GM18498 (cell line): Measurements from ENCODE around the gene GHRH.

Experiments used
- ATAC-seq: cut with Tn5 transposase; IDR thresholded peaks from one replicate; pipeline ENCODE4 v1.9.1; 2021; ENCODE audit warnings: mild to moderate bottlenecking, moderate library complexity; ENCODE audit not compliant: unreplicated experiment

GHRH gene

DNA sequence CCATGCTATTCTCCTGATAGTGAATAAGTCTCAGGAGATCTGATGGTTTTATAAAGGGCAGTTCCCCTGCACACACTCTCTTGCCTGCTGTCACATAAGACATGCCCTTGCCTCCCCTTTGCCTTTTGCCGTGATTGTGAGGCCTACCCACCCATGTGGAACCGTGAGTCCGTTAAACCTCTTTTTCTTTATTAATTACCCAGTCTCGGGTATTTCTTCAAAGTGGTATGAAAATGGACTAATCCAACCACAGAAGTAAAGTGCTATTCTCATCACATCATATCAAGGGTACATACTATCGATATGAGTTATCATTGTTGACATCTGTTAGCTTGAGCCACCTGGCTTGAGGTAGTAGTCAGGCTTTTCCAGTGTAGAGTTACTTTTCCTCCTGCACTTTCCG, 30.1 kb upstream of the GHRH start:
- ATAC-seq, result no peak

- no peak for ATAC-seq
Measured at GRCh38 chr20:37290158-37290810, 28.7 kb upstream of the GHRH start.

DNA sequence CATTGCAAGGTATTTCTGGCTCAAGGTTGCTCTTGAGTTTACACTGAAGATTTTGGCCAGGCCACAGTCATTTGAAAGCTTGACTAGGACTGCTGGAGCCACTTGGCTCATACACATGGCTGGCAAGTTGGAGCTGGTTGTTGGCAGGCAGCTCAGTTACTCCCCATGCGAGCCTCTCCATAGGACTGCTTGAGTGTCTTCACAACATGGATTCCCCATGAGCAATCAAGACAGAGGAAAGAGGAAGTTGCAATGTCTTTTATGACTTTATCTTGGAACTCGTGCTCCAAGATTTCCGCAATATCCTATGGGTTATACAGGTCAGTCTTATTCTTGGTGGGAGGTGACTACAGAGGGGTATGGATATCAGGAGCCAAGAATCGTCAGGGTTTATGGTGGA, 26.5 kb upstream of the GHRH start:
- ATAC-seq, result no peak

GRCh38 chr20:37285664-37286374, 24.2 kb upstream of the GHRH start:
- ATAC-seq, result no peak

DNA sequence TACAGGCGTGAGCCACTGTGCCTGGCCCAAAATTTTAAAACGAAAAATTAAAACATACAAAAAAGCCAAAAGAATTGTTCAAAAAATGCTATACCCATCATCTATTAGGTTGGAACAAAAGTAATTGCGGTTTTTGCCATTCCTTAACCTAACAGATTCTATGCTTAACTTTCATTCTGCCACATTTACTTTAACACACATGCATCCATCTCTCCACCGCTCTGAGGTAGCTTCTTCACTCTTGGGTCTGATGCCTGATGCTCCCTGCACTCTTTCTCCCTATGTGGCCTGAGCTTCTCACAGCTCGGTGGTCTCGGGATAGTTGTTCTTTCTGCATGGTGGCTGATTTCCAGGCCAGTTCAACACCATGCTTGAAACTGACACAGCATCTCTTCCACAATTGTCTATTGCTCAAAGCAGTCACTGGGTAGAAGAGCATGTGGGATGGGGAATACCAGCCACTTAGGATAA, 23.1 kb upstream of the GHRH start:
- no peak for ATAC-seq

DNA sequence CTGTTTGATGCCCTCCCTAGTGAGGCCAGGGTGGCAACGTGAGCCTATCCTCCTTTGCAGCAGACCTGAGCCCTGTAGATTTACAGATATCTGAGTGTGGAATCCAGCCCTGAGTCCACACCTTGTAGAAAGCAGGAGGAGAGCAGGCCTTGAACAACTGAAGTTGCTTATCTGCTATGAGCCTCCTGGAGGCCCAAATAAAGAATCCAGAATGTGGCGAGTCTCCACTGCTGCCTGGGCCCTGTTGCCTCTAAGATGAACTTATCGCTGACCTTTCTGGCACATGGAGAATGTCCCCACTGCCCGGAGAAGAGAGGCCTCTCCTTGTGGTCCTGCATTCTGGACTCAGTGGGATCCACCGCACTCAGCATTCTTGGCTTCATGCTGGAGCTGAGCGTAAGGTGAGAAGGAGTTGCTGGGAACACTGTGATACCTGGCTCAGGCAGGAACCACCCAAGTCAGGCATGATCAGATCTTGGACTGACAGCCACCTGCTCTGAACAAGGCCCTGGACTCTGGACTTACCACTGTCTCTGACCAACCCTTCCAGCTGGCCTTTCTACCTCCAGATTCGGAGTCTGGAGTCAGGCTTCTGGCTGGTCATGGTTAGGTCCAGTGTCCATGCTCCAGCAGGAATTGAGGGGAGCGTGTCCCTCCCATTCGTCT, 22.0 kb upstream of the GHRH start:
- ATAC-seq, result no peak

- no peak for ATAC-seq
Measured at GRCh38 chr20:37282556-37282955, 20.9 kb upstream of the GHRH start.

DNA sequence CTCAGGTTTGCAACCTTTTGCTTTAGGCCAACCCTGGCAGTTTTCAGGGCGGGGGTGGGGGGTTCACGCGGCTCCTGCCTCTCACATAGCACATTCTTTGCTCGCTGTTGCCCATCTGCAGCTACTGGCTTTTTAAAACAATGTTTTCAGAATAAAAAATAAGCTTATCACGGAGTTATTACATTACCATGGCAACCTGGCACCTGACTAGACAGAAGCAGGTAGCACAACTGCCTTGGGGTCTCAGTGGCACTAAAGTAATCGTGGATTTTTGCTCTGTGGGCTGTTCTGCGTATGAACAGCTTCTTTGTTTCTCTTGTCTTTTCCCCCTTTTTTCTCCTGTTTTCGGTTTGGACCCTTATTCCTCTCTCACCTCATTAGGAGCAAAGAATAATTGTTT, 18.8 kb upstream of the GHRH start:
- ATAC-seq, result no peak

GRCh38 chr20:37279820-37280219, 18.2 kb upstream of the GHRH start:
- no peak for ATAC-seq

DNA sequence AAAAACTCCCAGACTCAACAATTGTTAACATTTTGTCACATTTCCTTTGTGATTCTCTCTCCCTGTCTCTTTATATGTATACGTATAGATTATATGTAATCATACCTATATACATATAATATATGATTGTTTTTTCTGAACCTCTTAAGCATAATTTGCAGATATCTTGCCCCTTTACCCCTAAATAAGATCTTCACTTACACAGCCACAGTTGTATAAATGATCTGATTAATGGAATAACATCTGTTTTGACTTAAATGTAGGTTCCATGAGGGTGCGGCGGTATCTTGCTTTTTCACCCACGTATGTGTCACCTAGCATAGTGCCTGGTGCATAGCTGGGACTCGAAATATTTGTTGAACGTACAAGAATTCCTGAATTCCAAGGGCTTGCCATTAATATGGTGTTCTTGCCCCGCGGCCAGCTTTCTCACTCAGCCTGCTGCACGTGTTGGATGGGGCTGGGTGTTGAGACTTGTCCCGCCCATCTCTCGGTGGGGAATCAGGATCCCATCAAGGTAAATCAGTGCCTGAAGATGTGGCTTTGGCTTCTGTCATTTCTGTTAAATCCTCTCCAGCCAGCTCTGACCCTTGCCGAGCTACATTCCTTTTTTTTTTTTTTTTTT, 17.5 kb upstream of the GHRH start:
- no peak for ATAC-seq

- no peak for ATAC-seq
Measured at GRCh38 chr20:37277253-37277593, 15.6 kb upstream of the GHRH start.

DNA sequence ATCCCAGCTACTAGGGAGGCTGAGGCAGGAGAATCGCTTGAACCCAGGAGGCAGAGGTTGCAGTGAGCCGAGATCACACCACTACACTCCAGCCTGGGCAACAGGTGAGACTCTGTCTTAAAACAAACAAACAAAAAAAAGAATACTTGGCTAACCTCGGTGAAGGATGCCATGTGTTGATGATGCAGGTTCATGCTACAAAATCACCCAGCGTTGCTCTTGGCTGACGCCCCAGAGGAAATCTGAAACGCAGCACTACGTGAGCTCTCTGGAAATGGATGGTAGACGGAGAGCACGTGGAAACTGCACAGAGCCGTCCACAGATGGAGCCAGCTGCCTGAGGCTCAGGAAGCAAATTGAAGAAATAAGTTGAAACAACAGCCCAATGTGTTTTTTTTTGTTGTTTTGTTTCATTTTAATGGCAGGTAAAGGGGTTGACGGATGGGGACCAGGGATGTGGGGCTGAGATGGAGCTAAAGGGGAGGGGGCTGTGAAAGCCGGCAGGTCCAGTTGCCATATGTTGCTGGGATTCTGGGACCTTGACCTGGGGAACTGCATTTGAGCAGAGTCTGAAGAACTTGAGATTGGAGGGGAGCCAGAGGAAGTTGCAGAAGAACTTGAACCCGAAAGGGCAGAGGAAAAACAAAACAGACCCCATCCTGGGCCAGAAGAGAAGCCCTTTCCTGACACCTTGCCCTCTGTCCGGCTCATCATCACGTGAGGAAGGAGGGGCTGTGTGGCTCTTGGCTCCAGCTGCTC, 15.1 kb upstream of the GHRH start:
- peak; percentile 74 for ATAC-seq

DNA sequence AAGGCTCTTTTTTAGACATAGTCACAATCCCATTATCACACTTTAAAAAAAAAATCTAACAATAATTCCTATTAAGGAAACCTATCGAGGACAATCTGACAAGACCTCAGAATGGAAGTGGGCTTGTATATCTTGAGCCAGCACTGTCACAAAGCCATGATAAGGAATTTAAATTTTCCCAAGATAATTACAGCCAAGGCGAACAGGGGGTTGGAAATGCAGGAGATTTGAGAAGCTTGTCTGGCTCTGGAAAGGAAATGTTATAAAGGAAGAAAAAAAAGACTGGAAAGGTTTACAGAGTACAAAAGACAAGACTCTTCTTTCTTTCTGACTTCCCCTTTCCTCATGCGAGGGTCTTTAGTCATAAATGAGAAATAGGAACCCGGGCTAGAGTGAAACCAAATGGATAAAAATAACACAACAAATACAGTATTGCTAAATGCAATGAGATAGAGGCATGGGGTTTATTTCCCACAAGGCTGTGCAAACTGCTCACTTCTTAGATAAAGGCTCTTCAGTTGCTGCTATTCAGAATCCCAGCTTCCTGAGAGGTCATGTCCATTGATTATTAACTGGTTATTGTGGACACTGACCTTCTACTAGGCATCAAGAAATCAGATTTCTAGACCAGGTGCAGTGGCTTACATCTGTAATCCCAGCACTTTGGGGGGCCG, 13.4 kb upstream of the GHRH start:
- no peak for ATAC-seq

GRCh38 chr20:37273988-37274387, 12.4 kb upstream of the GHRH start:
- no peak for ATAC-seq

GRCh38 chr20:37271421-37271768, 9.8 kb upstream of the GHRH start:
- ATAC-seq, result no peak

- no peak for ATAC-seq
Measured at GRCh38 chr20:37270576-37271420, 9.2 kb upstream of the GHRH start.

DNA sequence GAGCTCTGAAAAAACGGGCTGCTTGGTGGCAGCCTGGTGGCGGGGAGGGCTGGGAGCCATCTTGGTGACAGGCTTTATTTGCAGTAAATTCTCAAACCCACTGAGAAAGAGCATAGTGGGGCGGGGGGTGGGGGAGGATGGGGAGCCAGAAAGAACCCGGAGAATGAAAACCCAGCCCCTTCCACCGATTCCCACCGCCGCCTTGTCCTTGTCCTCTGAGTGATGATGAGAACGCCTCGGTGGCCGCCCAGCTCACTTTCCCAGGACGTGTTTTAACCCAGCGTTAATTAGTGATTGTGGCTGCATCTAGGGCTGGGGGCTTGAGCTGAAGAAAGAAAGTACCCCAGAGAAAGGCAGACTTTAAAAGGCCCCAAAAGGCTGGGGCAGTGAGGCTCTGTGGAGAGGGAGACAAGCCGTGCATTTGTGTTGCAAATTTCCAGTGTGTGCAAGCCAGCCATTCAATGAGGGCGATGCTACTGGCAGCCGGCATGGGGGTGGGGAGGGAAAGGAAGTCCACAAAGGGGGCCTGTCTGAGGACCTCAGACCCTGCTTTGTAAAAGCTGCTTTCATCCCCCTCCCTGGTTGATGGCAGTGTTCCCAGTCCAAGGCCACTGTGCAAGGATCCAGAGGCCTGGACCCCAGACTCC, 6.2 kb upstream of the GHRH start:
- no peak for ATAC-seq

DNA sequence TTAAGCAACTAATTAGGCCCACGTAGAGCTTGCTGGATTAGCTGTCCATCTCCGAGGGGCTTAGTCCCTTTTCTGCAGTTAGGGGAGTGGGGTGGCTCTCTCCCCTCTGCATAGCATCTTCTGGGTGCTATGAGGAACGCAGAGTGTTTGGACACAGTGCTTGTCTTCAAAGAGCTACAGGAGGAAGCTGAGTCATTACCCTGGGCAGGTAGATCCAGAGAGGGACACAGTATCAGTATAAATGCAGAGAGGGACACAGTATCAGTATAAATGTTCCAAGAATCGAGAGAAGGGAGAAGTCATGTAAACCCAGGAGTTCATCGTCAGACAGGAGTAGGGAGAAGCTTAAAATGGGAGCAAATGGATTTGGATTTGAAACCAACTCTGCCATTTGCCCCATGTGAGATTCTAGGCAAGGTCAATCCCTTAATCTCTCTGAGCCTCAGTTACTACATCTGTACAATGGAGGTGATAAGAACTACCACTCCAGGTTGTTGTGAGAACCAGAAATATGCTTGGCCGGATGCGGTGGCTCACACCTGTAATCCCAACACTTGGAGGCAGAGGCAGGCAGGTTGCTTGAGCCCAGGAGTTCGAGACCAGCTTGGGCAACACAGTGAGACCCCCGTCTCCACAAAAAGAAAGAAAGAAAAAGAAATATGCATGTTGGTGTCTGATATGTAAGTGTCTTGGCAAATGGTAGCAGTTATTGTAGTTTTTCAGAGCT, 5.5 kb upstream of the GHRH start:
- ATAC-seq, result no peak

DNA sequence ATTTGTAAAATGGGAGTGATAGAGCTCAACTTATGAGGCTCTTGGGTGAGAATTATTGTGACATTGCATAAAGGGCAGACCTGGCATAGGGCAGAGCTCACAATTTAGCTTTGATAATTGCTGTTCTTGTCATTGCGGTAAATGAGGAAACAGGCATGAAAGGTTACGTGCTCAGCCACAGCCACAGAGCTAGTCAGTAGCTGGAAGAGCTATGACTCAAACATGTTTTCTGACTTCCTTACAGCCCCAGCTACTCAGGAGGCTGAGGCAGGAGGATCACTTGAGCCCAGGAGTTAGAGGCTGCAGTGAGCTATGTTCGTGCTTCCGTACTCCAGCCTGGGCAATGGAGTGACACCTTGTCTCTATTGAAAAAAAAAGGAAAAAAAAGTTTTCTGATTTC, 3.5 kb upstream of the GHRH start:
- ATAC-seq, result no peak
